Spleen (tissue), 7 donors: ENCODE measurements around the gene PNMA6E.

Source experiments
- POLR2A ChIP-seq, 3 donors: fragments of 450-650 bp; IDR thresholded peaks; one replicate each; pipeline ENCODE4 v1.5.1; 2017; ENCODE audit warnings: antibody characterized with exemption in 3 of 3, mild to moderate bottlenecking in 1 of 3
- POLR2AphosphoS5 ChIP-seq, 3 donors: sonication (generic); formaldehyde crosslinking; IDR thresholded peaks; one replicate each; pipeline ENCODE4 v1.5.1; 2017; ENCODE audit warnings: antibody characterized with exemption in 3 of 3
- TF ChIP-seq, protein P1 (sequence below), 11 experiments: fragments of 200-600 bp in 7 of 11; fragments of 450-650 bp in 4 of 11; sonication (generic) in 4 of 11; IDR thresholded peaks in 8 of 11; conservative IDR thresholded peaks in 3 of 11; 1 replicate in 7 of 11; 2 replicates in 4 of 11; pipeline versions ENCODE4 v1.4.0 to v1.8.0; 2016 to 2021; ENCODE audit warnings: antibody characterized with exemption in 11 of 11, inconsistent platforms in 4 of 11, mild to moderate bottlenecking in 1 of 11
- donor health status: DM: no; HTN: no; CAD: no; lungs with moderate emphysema.
- donor health status: DM: no; HTN: no; CAD: no.
- donor health status: DM: no; HTN: no; CAD: no.

DNA sequence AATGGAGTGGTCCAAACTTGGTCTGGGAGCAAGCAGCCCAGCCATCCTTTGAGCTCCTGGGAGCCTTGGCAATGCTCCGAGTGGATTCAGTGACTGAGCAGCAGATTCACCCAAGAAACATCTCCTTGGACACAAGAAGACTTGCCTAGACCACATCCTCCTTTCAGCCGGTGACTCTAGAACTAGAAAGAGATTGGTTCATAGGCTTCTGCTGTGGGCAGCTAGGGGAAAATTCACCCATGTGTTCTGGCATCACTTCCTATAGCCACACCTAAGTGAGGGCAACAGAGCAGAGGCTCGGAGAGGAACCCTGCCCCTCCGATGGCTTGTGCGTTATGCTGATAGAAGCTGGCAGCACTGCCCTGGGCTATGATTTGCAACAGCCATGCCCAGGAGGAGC, 51.2 kb downstream of the PNMA6E start:
- TF ChIP-seq, protein P1, sequence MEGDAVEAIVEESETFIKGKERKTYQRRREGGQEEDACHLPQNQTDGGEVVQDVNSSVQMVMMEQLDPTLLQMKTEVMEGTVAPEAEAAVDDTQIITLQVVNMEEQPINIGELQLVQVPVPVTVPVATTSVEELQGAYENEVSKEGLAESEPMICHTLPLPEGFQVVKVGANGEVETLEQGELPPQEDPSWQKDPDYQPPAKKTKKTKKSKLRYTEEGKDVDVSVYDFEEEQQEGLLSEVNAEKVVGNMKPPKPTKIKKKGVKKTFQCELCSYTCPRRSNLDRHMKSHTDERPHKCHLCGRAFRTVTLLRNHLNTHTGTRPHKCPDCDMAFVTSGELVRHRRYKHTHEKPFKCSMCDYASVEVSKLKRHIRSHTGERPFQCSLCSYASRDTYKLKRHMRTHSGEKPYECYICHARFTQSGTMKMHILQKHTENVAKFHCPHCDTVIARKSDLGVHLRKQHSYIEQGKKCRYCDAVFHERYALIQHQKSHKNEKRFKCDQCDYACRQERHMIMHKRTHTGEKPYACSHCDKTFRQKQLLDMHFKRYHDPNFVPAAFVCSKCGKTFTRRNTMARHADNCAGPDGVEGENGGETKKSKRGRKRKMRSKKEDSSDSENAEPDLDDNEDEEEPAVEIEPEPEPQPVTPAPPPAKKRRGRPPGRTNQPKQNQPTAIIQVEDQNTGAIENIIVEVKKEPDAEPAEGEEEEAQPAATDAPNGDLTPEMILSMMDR (IDR thresholded peaks at IDR 0.05 in 8 of 11, conservative IDR thresholded peaks at IDR 0.05 in 3 of 11), result no peak
- no peak for TF ChIP-seq POLR2A (IDR thresholded peaks at IDR 0.05)
- TF ChIP-seq POLR2AphosphoS5 (IDR thresholded peaks at IDR 0.05), result peak in 1 of 3 donors; percentile 4
